LoVo (cell line): ENCODE results near the gene SLC38A10.

Experiments used
- DNase-seq: peaks from one replicate; pipeline ENCODE4 v3.0.0-alpha.2; 2016; ENCODE audit warnings: low spot score

SLC38A10 gene

GRCh38 chr17:81295031-81295675, at the start of gene SLC38A10:
SLC38A10 (minus strand) TSS chr17:81295307; CDS start chr17:81294921, 386 bp downstream.
- DNase-seq, result peak; percentile 90

GRCh38 chr17:81342269-81343070, 47.4 kb upstream of the SLC38A10 start:
- DNase-seq, result no peak

GRCh38 chr17:81341516-81342268, 46.6 kb upstream of the SLC38A10 start:
- no peak for DNase-seq

GRCh38 chr17:81340607-81341515, 45.8 kb upstream of the SLC38A10 start:
- DNase-seq, result no peak

GRCh38 chr17:81339534-81340296, 44.6 kb upstream of the SLC38A10 start:
- no peak for DNase-seq

- DNase-seq, result no peak
These were observed 44.1 kb upstream of the SLC38A10 start for GRCh38 chr17:81339191-81339533.

GRCh38 chr17:81338274-81339190, 43.4 kb upstream of the SLC38A10 start:
- DNase-seq, result no peak

GRCh38 chr17:81337476-81337879, 42.4 kb upstream of the SLC38A10 start:
- DNase-seq, result no peak

GRCh38 chr17:81336930-81337325, 41.8 kb upstream of the SLC38A10 start:
- no peak for DNase-seq

- DNase-seq, result no peak
These were observed 41.3 kb upstream of the SLC38A10 start for GRCh38 chr17:81336296-81336929.

GRCh38 chr17:81335773-81336157, 40.7 kb upstream of the SLC38A10 start:
- peak; percentile 73 for DNase-seq

GRCh38 chr17:81334987-81335772, 40.1 kb upstream of the SLC38A10 start:
- no peak for DNase-seq

- DNase-seq, result no peak
These were observed 39.3 kb upstream of the SLC38A10 start for GRCh38 chr17:81334391-81334901.

- no peak for DNase-seq
These were observed 38.7 kb upstream of the SLC38A10 start for GRCh38 chr17:81333616-81334368.

- no peak for DNase-seq
These were observed 37.9 kb upstream of the SLC38A10 start for GRCh38 chr17:81332914-81333528.

- DNase-seq, result no peak
These were observed 37.2 kb upstream of the SLC38A10 start for GRCh38 chr17:81332118-81332834.
